Ovary (tissue), 9 donors: ENCODE data around the gene MAP3K10. TPM values are rescaled to one million over a fixed set of nuclear protein-coding genes. Genes with fewer than 3 reads are reported as not detected.

Experiments
- DNase-seq, 5 donors: peaks; one replicate each; pipeline ENCODE4 v3.0.0-alpha.2; 2019 to 2020
- H3K27ac ChIP-seq, 2 donors: fragments of 200-600 bp; one replicate each; pipeline versions ENCODE4 v1.5.1 to v1.8.0; 2019 to 2022
- H3K27me3 ChIP-seq: fragments of 200-600 bp; one replicate; pipeline ENCODE4 v1.8.0; 2022
- H3K36me3 ChIP-seq: fragments of 200-600 bp; sonication (generic); one replicate; pipeline ENCODE4 v1.5.1; 2019
- H3K4me1 ChIP-seq: one replicate; pipeline ENCODE4 v1.8.1; 2013; ENCODE audit warnings: mild to moderate bottlenecking, moderate library complexity; ENCODE audit not compliant: insufficient read depth
- H3K4me3 ChIP-seq: fragments of 200-600 bp; sonication (generic); one replicate; pipeline ENCODE4 v1.5.1; 2017
- H3K9me3 ChIP-seq, 2 donors: fragments of 200-600 bp in 1 of 2; sonication (generic) in 1 of 2; one replicate each; pipeline versions ENCODE4 v1.5.1 to v1.8.1; 2013 to 2019; ENCODE audit warnings: mild to moderate bottlenecking in 1 of 2, moderate library complexity in 1 of 2
- EP300 ChIP-seq: sonication (generic); formaldehyde crosslinking; IDR thresholded peaks from one replicate; pipeline ENCODE4 v1.6.1; 2017; ENCODE audit warnings: antibody characterized with exemption
- POLR2A ChIP-seq: fragments of 450-650 bp; IDR thresholded peaks from one replicate; pipeline ENCODE4 v1.6.1; 2017; ENCODE audit warnings: antibody characterized with exemption, mild to moderate bottlenecking, moderate library complexity
- WGBS, 3 donors: extraction: QIAGEN DNeasy Blood & Tissue Kit in 1 of 3; methylation state at CpG; one replicate each; pipeline versions ENCODE4 v1.1.5 to v1.1.7; 2013 to 2017; 5-methylcytosine and 5-hydroxymethylcytosine counted together
- intact Hi-C, 4 donors: fragments of 100-400 bp; cut with DNase I; formaldehyde crosslinking; loops; one replicate each; pipeline versions ENCODE4 v1.11.0 to v1.15.1; 2022 to 2023
- polyA plus RNA-seq, 2 donors: library from polyadenylated mRNA; stranded (reverse); fragments of 200-250 nt in 1 of 2; fragments of 350-450 nt in 1 of 2; fragmentation: Illumina TruSeq in 1 of 2; extraction: RNeasy Lipid Tissue Mini Kit (QIAGEN cat#74804) in 1 of 2; gene quantifications; one replicate each; pipeline ENCODE4 v1.2.3, GENCODE V29; 2013 to 2014
- total RNA-seq, 7 donors: library from RNA; depleted of rRNA in 2 of 7; stranded (reverse); fragments of >200 nt in 2 of 7; fragmentation: NEBNext Ultra II Directional in 3 of 7; extraction: Animal tissue kit (Norgen Biotek cat#: 25700) in 3 of 7; gene quantifications; one replicate each; pipeline versions ENCODE4 v1.1.0 to v1.2.4, GENCODE V29; 2016 to 2023
- TF ChIP-seq, protein P1 (sequence below), 3 donors: fragments of 450-650 bp in 2 of 3; fragments of 200-600 bp in 1 of 3; IDR thresholded peaks; one replicate each; pipeline versions ENCODE4 v1.5.1 to v1.8.0; 2016 to 2022; ENCODE audit warnings: antibody characterized with exemption in 3 of 3, mild to moderate bottlenecking in 1 of 3
- donor health status: DM: no; HTN: no; CAD: no; lungs with moderate emphysema.
- donor health status: DM: no; HTN: no; CAD: no.
- donor health status: Bipolar disorder and iron deficiency.
- donor health status: DM: yes; HTN: yes; CAD: no.
- donor health status: DM: no; HTN: no; CAD: no.
- donor health status: DM: yes; HTN: yes; CAD: no.

MAP3K10 gene
- total and polyA plus RNA-seq, 9 donors, result 1.2 to 26.2 (median 14.6) TPM

DNA sequence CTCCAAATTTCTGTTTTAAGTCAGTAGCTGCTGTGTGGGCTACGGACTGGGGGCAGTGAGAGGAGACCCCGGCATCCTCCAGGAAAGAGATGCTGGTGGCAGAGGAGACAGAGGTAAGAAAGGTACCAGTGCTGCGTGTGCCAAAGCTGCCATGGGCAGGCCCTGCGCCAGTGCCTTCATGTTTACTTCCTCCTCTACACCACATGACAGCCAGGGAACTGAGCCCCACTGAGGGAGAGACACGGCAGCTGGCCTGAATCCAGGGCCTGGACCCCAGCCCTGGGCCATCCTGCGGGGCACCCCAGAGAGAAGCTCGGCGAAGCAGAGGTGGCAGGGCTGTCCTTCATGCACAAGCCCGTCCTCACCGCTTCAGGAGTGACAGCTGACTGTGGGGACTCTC lies 58.0 kb downstream of the MAP3K10 start:
- TF ChIP-seq EP300 (no peak), POLR2A (no peak)
- TF ChIP-seq, protein P1, sequence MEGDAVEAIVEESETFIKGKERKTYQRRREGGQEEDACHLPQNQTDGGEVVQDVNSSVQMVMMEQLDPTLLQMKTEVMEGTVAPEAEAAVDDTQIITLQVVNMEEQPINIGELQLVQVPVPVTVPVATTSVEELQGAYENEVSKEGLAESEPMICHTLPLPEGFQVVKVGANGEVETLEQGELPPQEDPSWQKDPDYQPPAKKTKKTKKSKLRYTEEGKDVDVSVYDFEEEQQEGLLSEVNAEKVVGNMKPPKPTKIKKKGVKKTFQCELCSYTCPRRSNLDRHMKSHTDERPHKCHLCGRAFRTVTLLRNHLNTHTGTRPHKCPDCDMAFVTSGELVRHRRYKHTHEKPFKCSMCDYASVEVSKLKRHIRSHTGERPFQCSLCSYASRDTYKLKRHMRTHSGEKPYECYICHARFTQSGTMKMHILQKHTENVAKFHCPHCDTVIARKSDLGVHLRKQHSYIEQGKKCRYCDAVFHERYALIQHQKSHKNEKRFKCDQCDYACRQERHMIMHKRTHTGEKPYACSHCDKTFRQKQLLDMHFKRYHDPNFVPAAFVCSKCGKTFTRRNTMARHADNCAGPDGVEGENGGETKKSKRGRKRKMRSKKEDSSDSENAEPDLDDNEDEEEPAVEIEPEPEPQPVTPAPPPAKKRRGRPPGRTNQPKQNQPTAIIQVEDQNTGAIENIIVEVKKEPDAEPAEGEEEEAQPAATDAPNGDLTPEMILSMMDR (IDR thresholded peaks at IDR 0.05), result no peak
- no peak for DNase-seq
- Histone ChIP-seq H3K27ac (no peak overlapping the region), H3K36me3 (no peaks in the 10 kb centered on the region), H3K4me3 (no peak overlapping the region), H3K4me1 (no peaks in the 10 kb centered on the region), H3K27me3 (no peaks in the 10 kb centered on the region), H3K9me3 (no peaks in the 10 kb centered on the region)
- intact Hi-C loops, result no loop called here
- WGBS, 3 donors, result 85 to 87% (median 86%) methylated on average over 10 of the region's 10 CpGs

DNA sequence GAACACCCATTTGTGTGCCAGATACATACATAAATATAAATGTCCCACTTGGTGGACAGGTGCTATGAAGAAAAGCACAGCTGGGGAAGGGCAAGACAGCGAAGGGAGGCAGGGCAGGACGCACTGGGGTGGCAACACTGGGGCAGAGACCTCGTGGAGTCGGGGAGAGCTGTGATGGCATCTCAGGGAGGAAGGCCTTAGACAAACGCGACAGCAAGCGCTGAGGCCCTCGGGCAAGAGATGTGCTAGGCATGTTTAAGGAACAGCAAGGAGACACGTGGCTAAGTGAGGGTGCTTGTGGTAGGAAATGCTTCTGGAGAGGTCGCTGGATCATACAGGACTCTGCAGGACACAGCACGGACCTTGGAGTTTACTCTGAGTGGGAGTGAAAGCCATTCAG lies 58.6 kb downstream of the MAP3K10 start:
- Histone ChIP-seq H3K27me3 (no peaks in the 10 kb centered on the region), H3K27ac (no peak overlapping the region), H3K9me3 (no peaks in the 10 kb centered on the region), H3K4me3 (no peak overlapping the region), H3K36me3 (no peaks in the 10 kb centered on the region), H3K4me1 (no peaks in the 10 kb centered on the region)
- no peak for TF ChIP-seq POLR2A
- TF ChIP-seq EP300, result no peak
- no peak for DNase-seq
- WGBS, 3 donors, result 77 to 86% (median 82%) methylated on average over 11 of the region's 11 CpGs
- intact Hi-C loops, result no loop called here

DNA sequence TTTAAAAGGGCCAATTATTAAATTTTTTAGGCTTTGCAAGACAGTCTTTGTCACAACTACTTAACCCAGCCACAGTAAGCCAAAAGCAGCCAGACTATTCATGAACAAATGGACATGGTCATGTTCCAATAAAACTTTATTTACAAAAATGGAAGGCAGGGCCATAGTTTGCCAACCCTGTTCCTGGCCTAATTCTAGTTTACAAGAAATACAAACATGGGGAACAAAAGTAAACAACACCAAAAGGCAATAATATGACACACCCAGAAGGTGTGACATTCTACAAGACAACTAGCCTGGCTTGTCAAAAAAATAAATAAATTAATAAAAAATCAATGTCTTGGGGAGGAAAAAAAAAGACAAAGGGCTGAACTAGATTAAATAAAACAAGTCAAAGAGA lies 60.0 kb downstream of the MAP3K10 start:
- Histone ChIP-seq H3K27ac (no peak overlapping the region), H3K36me3 (no peaks in the 10 kb centered on the region), H3K4me3 (no peak overlapping the region), H3K27me3 (no peaks in the 10 kb centered on the region), H3K4me1 (no peaks in the 10 kb centered on the region), H3K9me3 (no peaks in the 10 kb centered on the region)
- DNase-seq, result no peak
- TF ChIP-seq, protein P1 (IDR thresholded peaks at IDR 0.05), result no peak
- TF ChIP-seq POLR2A, result no peak
- TF ChIP-seq EP300, result no peak
- intact Hi-C loops, result no loop called here

DNA sequence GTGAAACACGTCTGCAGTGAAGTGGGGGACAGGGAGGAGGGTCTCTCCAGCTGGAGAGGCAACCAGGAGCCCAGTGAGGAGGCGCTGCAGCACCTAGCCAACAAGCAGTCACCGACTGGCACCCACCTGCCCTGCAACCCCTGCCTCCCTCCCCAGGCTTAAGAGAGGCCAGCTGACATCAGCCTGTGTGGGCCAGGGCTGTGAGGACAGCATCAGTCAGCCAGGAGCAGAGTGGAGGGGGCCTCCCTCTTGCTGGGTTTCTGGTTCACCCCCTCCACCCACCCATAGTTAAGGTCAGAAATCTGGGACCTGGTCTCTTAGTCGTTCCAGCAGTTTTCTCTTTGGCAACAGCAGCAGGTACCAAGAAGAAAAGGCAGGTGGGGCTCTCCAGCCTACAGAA lies 60.8 kb downstream of the MAP3K10 start:
- no peaks in the 10 kb centered on the region for H3K4me1 ChIP-seq
- no peaks in the 10 kb centered on the region for H3K27me3 ChIP-seq
- no peak for DNase-seq
- intact Hi-C loops, result no loop called here
- TF ChIP-seq, protein P1 (IDR thresholded peaks at IDR 0.05), result no peak
- H3K36me3 ChIP-seq, result no peaks in the 10 kb centered on the region
- H3K27ac ChIP-seq, result no peak overlapping the region
- H3K4me3 ChIP-seq, result no peak overlapping the region
- WGBS, 3 donors, result 72 to 76% (median 72%) methylated on average over 4 of the region's 4 CpGs
- no peaks in the 10 kb centered on the region for H3K9me3 ChIP-seq

DNA sequence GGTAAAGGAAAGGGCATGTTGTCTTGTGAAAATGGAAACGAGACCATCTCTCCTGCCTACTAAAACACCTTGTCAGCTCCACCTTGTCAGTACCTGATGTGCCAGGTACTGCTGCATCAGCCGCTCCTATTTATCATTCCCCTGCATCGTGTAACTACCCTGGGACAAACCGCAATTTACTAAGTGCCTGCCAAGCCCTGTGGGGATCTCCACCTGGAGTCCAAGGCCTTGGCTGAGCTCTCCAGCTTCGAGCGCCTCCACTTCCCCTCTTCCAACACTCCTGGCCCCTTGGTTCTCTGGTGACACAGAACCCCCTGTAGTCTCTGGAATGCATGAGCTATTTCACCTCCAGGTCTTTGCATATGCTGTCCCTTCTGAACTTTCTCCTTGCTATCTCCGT lies 61.2 kb downstream of the MAP3K10 start:
- Histone ChIP-seq H3K36me3 (no peaks in the 10 kb centered on the region), H3K27me3 (no peaks in the 10 kb centered on the region), H3K4me1 (no peaks in the 10 kb centered on the region), H3K4me3 (no peak overlapping the region), H3K9me3 (no peaks in the 10 kb centered on the region), H3K27ac (no peak overlapping the region)
- WGBS, 3 donors, result 74 to 77% (median 77%) methylated on average over 7 of the region's 7 CpGs
- no peak for TF ChIP-seq EP300
- TF ChIP-seq, protein P1 (IDR thresholded peaks at IDR 0.05), result no peak
- TF ChIP-seq POLR2A, result no peak
- intact Hi-C loops, result no loop called here
- DNase-seq, result no peak
